Activated naive CD4-positive, alpha-beta T cell treated with anti-CD3 and anti-CD28 coated beads, Interleukin-2, amount 50 U/mL, for 72 hours (primary cell): ENCODE data around the gene TRPC4. TPM values are rescaled to one million over a fixed set of nuclear protein-coding genes. Genes with fewer than 3 reads are reported as not detected.

Experiments
- ATAC-seq, 2 donors: fragments of 150-1000 bp; cut with Tn5 transposase; 2 replicates each; pipeline ENCODE4 v1.10.0; 2021; ENCODE audit warnings: mild to moderate bottlenecking in 2 of 2, moderate library complexity in 2 of 2
- DNase-seq, 2 donors: peaks; one replicate each; pipeline ENCODE4 v3.0.0; 2021 to 2022; ENCODE audit warnings: low spot score in 2 of 2
- H3K27ac Mint-ChIP-seq, 2 donors: one replicate each; pipeline ENCODE4 v1.8.0; 2022; ENCODE audit warnings: mild to moderate bottlenecking in 2 of 2, mixed read lengths in 2 of 2
- H3K36me3 Mint-ChIP-seq, 2 donors: one replicate each; pipeline ENCODE4 v1.8.0; 2022; ENCODE audit warnings: mixed read lengths in 2 of 2
- H3K9me3 Mint-ChIP-seq, 2 donors: one replicate each; pipeline ENCODE4 v1.8.0; 2022; ENCODE audit warnings: mixed read lengths in 2 of 2
- total RNA-seq, 2 donors: library from RNA; stranded (reverse); gene quantifications; one replicate each; pipeline ENCODE4 v1.2.3, GENCODE V29; 2022

TRPC4 gene
- total RNA-seq, 2 donors from 2014 or later, result not detected

- ATAC-seq, result no peak
- DNase-seq, result no peak
- H3K27ac Mint-ChIP-seq, result no peak overlapping the region
- H3K9me3 Mint-ChIP-seq, result no peaks in the 10 kb centered on the region
- no peaks in the 10 kb centered on the region for H3K36me3 Mint-ChIP-seq
Measured at GRCh38 chr13:37769078-37769477, 100.5 kb downstream of the TRPC4 start.

- no peaks in the 10 kb centered on the region for H3K36me3 Mint-ChIP-seq
- H3K9me3 Mint-ChIP-seq, result peaks cover 3 to 4% of the 10 kb centered on the region in 2 donors
- no peak for ATAC-seq
- no peak overlapping the region for H3K27ac Mint-ChIP-seq
- DNase-seq, result no peak
Measured at GRCh38 chr13:37766502-37766901, 103.1 kb downstream of the TRPC4 start.

GRCh38 chr13:37755349-37755748 lies 114.2 kb downstream of the TRPC4 start:
- Mint-ChIP-seq H3K36me3 (no peaks in the 10 kb centered on the region), H3K9me3 (peaks cover 3 to 4% of the 10 kb centered on the region in 2 donors), H3K27ac (no peak overlapping the region)
- no peak for DNase-seq
- ATAC-seq, result no peak

GRCh38 chr13:37753776-37754175 lies 115.8 kb downstream of the TRPC4 start:
- DNase-seq, result no peak
- Mint-ChIP-seq H3K36me3 (no peaks in the 10 kb centered on the region), H3K9me3 (peaks cover 3 to 4% of the 10 kb centered on the region in 2 donors), H3K27ac (no peak overlapping the region)
- no peak for ATAC-seq

- H3K27ac Mint-ChIP-seq, result no peak overlapping the region
- DNase-seq (no peak), ATAC-seq (no peak)
- H3K36me3 Mint-ChIP-seq, result no peaks in the 10 kb centered on the region
- peaks cover 4 to 7% of the 10 kb centered on the region in 2 donors for H3K9me3 Mint-ChIP-seq
Measured at GRCh38 chr13:37752146-37752545, 117.4 kb downstream of the TRPC4 start.

- Mint-ChIP-seq H3K36me3 (no peaks in the 10 kb centered on the region), H3K27ac (no peak overlapping the region), H3K9me3 (peaks cover 4 to 7% of the 10 kb centered on the region in 2 donors)
- ATAC-seq (no peak), DNase-seq (no peak)
Measured at GRCh38 chr13:37751025-37751424, 118.5 kb downstream of the TRPC4 start.

- Mint-ChIP-seq H3K9me3 (peaks cover 4 to 7% of the 10 kb centered on the region in 2 donors), H3K36me3 (no peaks in the 10 kb centered on the region), H3K27ac (no peak overlapping the region)
- DNase-seq, result no peak
- ATAC-seq, result no peak
Measured at GRCh38 chr13:37748913-37749312, 120.7 kb downstream of the TRPC4 start.

- ATAC-seq (no peak), DNase-seq (no peak)
- H3K9me3 Mint-ChIP-seq, result peaks cover 4% of the 10 kb centered on the region in 2 donors
- no peaks in the 10 kb centered on the region for H3K36me3 Mint-ChIP-seq
- H3K27ac Mint-ChIP-seq, result no peak overlapping the region
Measured at GRCh38 chr13:37747071-37747612, 122.4 kb downstream of the TRPC4 start.

GRCh38 chr13:37741536-37741935 lies 128.0 kb downstream of the TRPC4 start:
- Mint-ChIP-seq H3K9me3 (peaks cover 0 to 5% of the 10 kb centered on the region in 2 donors), H3K27ac (no peak overlapping the region), H3K36me3 (no peaks in the 10 kb centered on the region)
- DNase-seq, result no peak
- no peak for ATAC-seq

GRCh38 chr13:37736045-37736444 lies 133.5 kb downstream of the TRPC4 start:
- no peaks in the 10 kb centered on the region for H3K36me3 Mint-ChIP-seq
- no peak overlapping the region for H3K27ac Mint-ChIP-seq
- no peak for DNase-seq
- peaks cover 10 to 12% of the 10 kb centered on the region in 2 donors for H3K9me3 Mint-ChIP-seq
- no peak for ATAC-seq

GRCh38 chr13:37735293-37735692 lies 134.3 kb downstream of the TRPC4 start:
- no peak for DNase-seq
- Mint-ChIP-seq H3K27ac (no peak overlapping the region), H3K9me3 (peaks cover 10 to 12% of the 10 kb centered on the region in 2 donors), H3K36me3 (no peaks in the 10 kb centered on the region)
- no peak for ATAC-seq

- ATAC-seq (no peak), DNase-seq (no peak)
- no peak overlapping the region for H3K27ac Mint-ChIP-seq
- H3K36me3 Mint-ChIP-seq, result no peaks in the 10 kb centered on the region
- peaks cover 11 to 22% of the 10 kb centered on the region in 2 donors for H3K9me3 Mint-ChIP-seq
Measured at GRCh38 chr13:37729876-37730275, 139.7 kb downstream of the TRPC4 start.

GRCh38 chr13:37716420-37717195 lies 153.0 kb downstream of the TRPC4 start:
- no peak overlapping the region for H3K27ac Mint-ChIP-seq
- H3K36me3 Mint-ChIP-seq, result no peaks in the 10 kb centered on the region
- DNase-seq (no peak), ATAC-seq (no peak)
- H3K9me3 Mint-ChIP-seq, result peaks cover 4 to 5% of the 10 kb centered on the region in 2 donors

- peaks cover 4 to 5% of the 10 kb centered on the region in 2 donors for H3K9me3 Mint-ChIP-seq
Measured at GRCh38 chr13:37715606-37716015, 154.0 kb downstream of the TRPC4 start.

GRCh38 chr13:37709318-37709717 lies 160.3 kb downstream of the TRPC4 start:
- Mint-ChIP-seq H3K36me3 (no peaks in the 10 kb centered on the region), H3K27ac (no peak overlapping the region), H3K9me3 (peaks cover 0 to 5% of the 10 kb centered on the region in 2 donors)
- DNase-seq, result no peak
- ATAC-seq, result no peak

More at GRCh38 chr13:37715606-37716015, 154.0 kb downstream of the TRPC4 start:
- no peak overlapping the region for H3K27ac Mint-ChIP-seq
- H3K36me3 Mint-ChIP-seq, result no peaks in the 10 kb centered on the region
- no peak for ATAC-seq
- no peak for DNase-seq

- DNase-seq (no peak), ATAC-seq (no peak)
- Mint-ChIP-seq H3K27ac (no peak overlapping the region), H3K9me3 (peaks cover 0 to 5% of the 10 kb centered on the region in 2 donors), H3K36me3 (no peaks in the 10 kb centered on the region)
Measured at GRCh38 chr13:37707739-37708500, 161.7 kb downstream of the TRPC4 start.

GRCh38 chr13:37706041-37706440 lies 163.5 kb downstream of the TRPC4 start:
- DNase-seq, result no peak
- Mint-ChIP-seq H3K9me3 (peaks cover 0 to 8% of the 10 kb centered on the region in 2 donors), H3K27ac (no peak overlapping the region), H3K36me3 (no peaks in the 10 kb centered on the region)
- ATAC-seq, result no peak
